Uterus (tissue), 4 donors: ENCODE measurements around the gene LRCH3. TPM values are rescaled to one million over a fixed set of nuclear protein-coding genes. Genes with fewer than 3 reads are reported as not detected.

ENCODE experiments used
- DNase-seq, 2 donors: peaks; one replicate each; pipeline ENCODE4 v3.0.0-alpha.2; 2019 to 2020
- H3K27ac ChIP-seq, 2 donors: fragments of 200-600 bp; sonication (generic); 1 replicate in 1 of 2; 2 replicates in 1 of 2; pipeline ENCODE4 v1.5.1; 2016 to 2018
- H3K27me3 ChIP-seq, 2 donors: fragments of 200-600 bp; sonication (generic); one replicate each; pipeline ENCODE4 v1.5.1; 2018 to 2019; ENCODE audit warnings: control low read depth in 1 of 2
- H3K36me3 ChIP-seq, 2 donors: fragments of 200-600 bp; sonication (generic); one replicate each; pipeline ENCODE4 v1.5.1; 2019; ENCODE audit warnings: control low read depth in 1 of 2
- H3K4me1 ChIP-seq, 2 donors: fragments of 200-600 bp; sonication (generic); one replicate each; pipeline ENCODE4 v1.5.1; 2018 to 2019; ENCODE audit warnings: control low read depth in 1 of 2
- H3K4me3 ChIP-seq, 2 donors: fragments of 200-600 bp; sonication (generic); 1 replicate in 1 of 2; 2 replicates in 1 of 2; pipeline ENCODE4 v1.5.1; 2018 to 2019; ENCODE audit warnings: mild to moderate bottlenecking in 1 of 2
- H3K9me3 ChIP-seq, 2 donors: fragments of 200-600 bp; sonication (generic); one replicate each; pipeline ENCODE4 v1.5.1; 2019; ENCODE audit warnings: control low read depth in 1 of 2
- POLR2A ChIP-seq, 2 donors: fragments of 450-650 bp; IDR thresholded peaks; one replicate each; pipeline ENCODE4 v1.6.1; 2016; ENCODE audit warnings: antibody characterized with exemption in 2 of 2, mild to moderate bottlenecking in 1 of 2, moderate library complexity in 1 of 2
- intact Hi-C: fragments of 100-400 bp; cut with DNase I; formaldehyde crosslinking; loops from one replicate; pipeline ENCODE4 v1.15.1; 2023; ENCODE audit warnings: low total_unique reads
- total RNA-seq, 4 donors: library from RNA; depleted of rRNA in 3 of 4; stranded (reverse); fragments of >200 nt in 3 of 4; gene quantifications; one replicate each; pipeline versions ENCODE4 v1.1.0 to v1.2.4, GENCODE V29; 2014 to 2023
- TF ChIP-seq, protein P1 (sequence below), 4 experiments: fragments of 200-600 bp in 2 of 4; fragments of 450-650 bp in 2 of 4; sonication (generic) in 2 of 4; IDR thresholded peaks; one replicate each; pipeline ENCODE4 v1.5.1; 2016 to 2019; ENCODE audit warnings: antibody characterized with exemption in 4 of 4, mild to moderate bottlenecking in 2 of 4, moderate library complexity in 1 of 4
- donor health status: DM: yes; HTN: yes; CAD: no.

The LRCH3 gene
- total RNA-seq, 4 donors from 2014 or later: 73.5 to 108 (median 100) TPM

DNA sequence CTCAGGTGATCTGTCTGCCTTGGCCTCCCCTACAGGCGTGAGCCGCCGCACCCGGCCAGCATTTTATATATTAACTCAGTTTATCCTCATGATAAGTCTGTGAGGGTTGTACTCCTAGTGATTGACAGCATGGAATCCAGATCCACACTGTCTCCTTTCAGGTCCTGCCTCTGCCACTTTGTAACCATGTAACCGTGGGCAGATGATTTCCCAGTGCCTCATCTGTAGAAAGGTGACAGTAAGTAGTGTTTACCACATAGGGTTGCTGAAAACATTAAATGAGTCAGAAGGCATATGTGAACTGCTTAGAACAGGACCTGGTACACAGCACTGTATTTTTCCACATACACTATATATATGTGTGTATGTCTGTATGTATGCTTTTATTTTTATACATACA is 38.9 kb upstream of the LRCH3 start:
- peak overlapping the region; percentile 95 to 96 for H3K27ac ChIP-seq
- DNase-seq: no peak
- no peaks in the 10 kb centered on the region for H3K9me3 ChIP-seq
- peak overlapping the region in 1 of 2 donors; percentile 74 for H3K4me3 ChIP-seq
- no peaks in the 10 kb centered on the region for H3K36me3 ChIP-seq
- TF ChIP-seq, protein P1, sequence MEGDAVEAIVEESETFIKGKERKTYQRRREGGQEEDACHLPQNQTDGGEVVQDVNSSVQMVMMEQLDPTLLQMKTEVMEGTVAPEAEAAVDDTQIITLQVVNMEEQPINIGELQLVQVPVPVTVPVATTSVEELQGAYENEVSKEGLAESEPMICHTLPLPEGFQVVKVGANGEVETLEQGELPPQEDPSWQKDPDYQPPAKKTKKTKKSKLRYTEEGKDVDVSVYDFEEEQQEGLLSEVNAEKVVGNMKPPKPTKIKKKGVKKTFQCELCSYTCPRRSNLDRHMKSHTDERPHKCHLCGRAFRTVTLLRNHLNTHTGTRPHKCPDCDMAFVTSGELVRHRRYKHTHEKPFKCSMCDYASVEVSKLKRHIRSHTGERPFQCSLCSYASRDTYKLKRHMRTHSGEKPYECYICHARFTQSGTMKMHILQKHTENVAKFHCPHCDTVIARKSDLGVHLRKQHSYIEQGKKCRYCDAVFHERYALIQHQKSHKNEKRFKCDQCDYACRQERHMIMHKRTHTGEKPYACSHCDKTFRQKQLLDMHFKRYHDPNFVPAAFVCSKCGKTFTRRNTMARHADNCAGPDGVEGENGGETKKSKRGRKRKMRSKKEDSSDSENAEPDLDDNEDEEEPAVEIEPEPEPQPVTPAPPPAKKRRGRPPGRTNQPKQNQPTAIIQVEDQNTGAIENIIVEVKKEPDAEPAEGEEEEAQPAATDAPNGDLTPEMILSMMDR (IDR thresholded peaks at IDR 0.05): no peak
- no peak for TF ChIP-seq POLR2A (IDR thresholded peaks at IDR 0.05)
- H3K27me3 ChIP-seq: no peaks in the 10 kb centered on the region
- intact Hi-C loops: no loop called here
- H3K4me1 ChIP-seq: peaks cover 9 to 10% of the 10 kb centered on the region in 2 donors

DNA sequence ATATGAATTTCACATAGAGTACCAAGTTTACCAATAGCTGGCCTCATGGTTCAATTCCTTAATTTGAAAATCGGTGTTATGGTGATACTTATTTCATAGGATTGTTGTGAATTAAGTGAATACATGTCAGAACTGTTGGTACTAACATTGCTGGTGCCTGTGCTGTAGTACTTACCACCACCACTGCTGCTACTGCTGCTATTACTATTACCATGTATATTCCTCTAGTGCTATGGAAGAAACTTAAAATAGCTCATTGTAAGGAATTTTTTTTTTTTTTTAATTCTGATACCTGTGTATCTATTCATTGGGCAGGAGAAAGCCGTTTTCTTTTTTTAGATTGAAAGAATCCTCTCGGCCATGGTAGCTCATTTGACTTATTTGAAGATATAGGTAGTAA is 37.8 kb upstream of the LRCH3 start:
- Histone ChIP-seq H3K36me3 (no peaks in the 10 kb centered on the region), H3K4me3 (no peak overlapping the region), H3K27me3 (no peaks in the 10 kb centered on the region), H3K9me3 (no peaks in the 10 kb centered on the region), H3K27ac (no peak overlapping the region), H3K4me1 (peaks cover 9 to 10% of the 10 kb centered on the region in 2 donors)
- DNase-seq: no peak
- TF ChIP-seq POLR2A (IDR thresholded peaks at IDR 0.05): no peak
- TF ChIP-seq, protein P1 (IDR thresholded peaks at IDR 0.05): no peak
- intact Hi-C loops: no loop called here

DNA sequence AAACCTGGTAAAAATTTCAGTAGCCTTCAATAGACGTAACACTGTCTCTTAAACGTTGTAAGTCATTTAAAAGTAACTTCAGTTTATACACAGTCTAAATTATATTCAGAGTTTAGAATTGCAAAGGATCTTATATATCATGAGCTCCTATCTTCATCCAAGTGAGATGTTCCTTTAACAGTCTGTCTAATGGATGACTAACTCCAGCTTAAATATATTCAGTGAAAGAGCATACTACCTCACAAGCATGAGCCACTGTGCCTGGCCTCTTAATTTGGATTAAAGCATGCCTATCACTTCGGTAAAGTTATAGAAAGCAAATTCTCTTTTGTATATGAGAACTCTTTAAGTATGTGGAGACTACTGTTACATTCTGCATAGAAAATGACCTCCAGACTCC is 34.4 kb upstream of the LRCH3 start:
- TF ChIP-seq POLR2A (IDR thresholded peaks at IDR 0.05): no peak
- TF ChIP-seq, protein P1 (IDR thresholded peaks at IDR 0.05): no peak
- H3K27ac ChIP-seq: no peak overlapping the region
- peaks cover 5% of the 10 kb centered on the region in 2 donors for H3K4me1 ChIP-seq
- intact Hi-C loops: no loop called here
- H3K27me3 ChIP-seq: no peaks in the 10 kb centered on the region
- no peaks in the 10 kb centered on the region for H3K36me3 ChIP-seq
- no peak for DNase-seq
- H3K4me3 ChIP-seq: no peak overlapping the region
- no peaks in the 10 kb centered on the region for H3K9me3 ChIP-seq

DNA sequence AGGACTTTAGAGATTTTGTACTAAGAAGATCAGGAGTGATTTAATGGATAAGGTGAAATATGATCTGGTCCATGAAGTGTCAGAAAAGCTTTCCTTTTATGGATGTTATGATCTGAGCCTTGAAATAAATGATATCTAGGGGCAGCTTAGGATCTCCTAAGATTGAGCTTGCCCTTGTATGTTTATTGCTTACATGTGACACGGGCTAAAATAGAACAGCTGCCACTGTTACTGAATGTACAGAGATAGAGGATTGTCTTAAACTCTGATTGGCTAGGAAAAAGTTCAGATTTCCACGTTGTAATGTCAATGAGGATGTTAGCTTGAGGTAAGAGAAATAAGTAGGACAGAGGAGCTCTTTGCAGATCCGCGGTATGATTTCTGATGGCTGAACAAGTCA is 32.5 kb upstream of the LRCH3 start:
- H3K36me3 ChIP-seq: no peaks in the 10 kb centered on the region
- no peaks in the 10 kb centered on the region for H3K27me3 ChIP-seq
- TF ChIP-seq POLR2A (IDR thresholded peaks at IDR 0.05): no peak
- TF ChIP-seq, protein P1 (IDR thresholded peaks at IDR 0.05): no peak
- DNase-seq: no peak
- H3K4me3 ChIP-seq: no peak overlapping the region
- H3K4me1 ChIP-seq: no peaks in the 10 kb centered on the region
- no peaks in the 10 kb centered on the region for H3K9me3 ChIP-seq
- intact Hi-C loops: no loop called here
- H3K27ac ChIP-seq: no peak overlapping the region

DNA sequence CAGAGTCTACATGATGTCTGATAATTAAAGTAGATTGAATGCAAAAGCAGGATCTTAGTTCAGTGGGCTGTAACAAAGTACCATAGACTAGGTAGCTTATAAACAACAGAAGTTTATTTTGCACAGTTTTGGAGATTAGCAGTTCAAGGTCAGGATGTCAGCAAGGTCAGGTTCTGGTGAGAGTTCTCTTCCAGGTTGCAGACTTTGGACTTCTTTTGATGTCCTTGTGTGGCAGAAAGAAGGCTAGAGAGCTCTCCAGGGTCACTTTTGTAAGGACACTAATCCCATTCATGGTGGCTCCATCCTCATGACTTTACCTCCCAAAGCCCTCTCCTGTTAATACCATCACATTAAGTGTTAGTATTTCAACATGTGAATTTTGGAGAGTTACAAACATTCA is 29.3 kb upstream of the LRCH3 start:
- no peak for DNase-seq
- Histone ChIP-seq H3K27me3 (no peaks in the 10 kb centered on the region), H3K9me3 (no peaks in the 10 kb centered on the region), H3K4me3 (no peak overlapping the region), H3K4me1 (no peaks in the 10 kb centered on the region), H3K36me3 (no peaks in the 10 kb centered on the region), H3K27ac (no peak overlapping the region)
- intact Hi-C loops: no loop called here
- TF ChIP-seq, protein P1 (IDR thresholded peaks at IDR 0.05): no peak
- TF ChIP-seq POLR2A (IDR thresholded peaks at IDR 0.05): no peak
